ENCODE measurements around the gene TMEM117.

TMEM117 gene

GRCh38 chr12:44224399-44225148 lies 388.7 kb downstream of the TMEM117 start:
- TF ChIP-seq ZNF565 (CRISPR knock-in tag; conservative IDR thresholded peaks at IDR 0.05; ENCODE audit: low read depth), result no peak
- TF ChIP-seq PPARA (CRISPR knock-in tag; IDR thresholded peaks at IDR 0.05; ENCODE audit: borderline replicate concordance), result no peak
- no peak for TF ChIP-seq TSHZ2 (CRISPR knock-in tag; IDR thresholded peaks at IDR 0.05)
- TF ChIP-seq, protein P1, sequence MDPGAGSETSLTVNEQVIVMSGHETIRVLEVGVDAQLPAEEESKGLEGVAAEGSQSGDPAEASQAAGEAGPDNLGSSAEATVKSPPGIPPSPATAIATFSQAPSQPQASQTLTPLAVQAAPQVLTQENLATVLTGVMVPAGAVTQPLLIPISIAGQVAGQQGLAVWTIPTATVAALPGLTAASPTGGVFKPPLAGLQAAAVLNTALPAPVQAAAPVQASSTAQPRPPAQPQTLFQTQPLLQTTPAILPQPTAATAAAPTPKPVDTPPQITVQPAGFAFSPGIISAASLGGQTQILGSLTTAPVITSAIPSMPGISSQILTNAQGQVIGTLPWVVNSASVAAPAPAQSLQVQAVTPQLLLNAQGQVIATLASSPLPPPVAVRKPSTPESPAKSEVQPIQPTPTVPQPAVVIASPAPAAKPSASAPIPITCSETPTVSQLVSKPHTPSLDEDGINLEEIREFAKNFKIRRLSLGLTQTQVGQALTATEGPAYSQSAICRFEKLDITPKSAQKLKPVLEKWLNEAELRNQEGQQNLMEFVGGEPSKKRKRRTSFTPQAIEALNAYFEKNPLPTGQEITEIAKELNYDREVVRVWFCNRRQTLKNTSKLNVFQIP (CRISPR knock-in tag; IDR thresholded peaks at IDR 0.05; ENCODE audit: borderline replicate concordance, low read depth), result no peak
- TF ChIP-seq, protein P2, sequence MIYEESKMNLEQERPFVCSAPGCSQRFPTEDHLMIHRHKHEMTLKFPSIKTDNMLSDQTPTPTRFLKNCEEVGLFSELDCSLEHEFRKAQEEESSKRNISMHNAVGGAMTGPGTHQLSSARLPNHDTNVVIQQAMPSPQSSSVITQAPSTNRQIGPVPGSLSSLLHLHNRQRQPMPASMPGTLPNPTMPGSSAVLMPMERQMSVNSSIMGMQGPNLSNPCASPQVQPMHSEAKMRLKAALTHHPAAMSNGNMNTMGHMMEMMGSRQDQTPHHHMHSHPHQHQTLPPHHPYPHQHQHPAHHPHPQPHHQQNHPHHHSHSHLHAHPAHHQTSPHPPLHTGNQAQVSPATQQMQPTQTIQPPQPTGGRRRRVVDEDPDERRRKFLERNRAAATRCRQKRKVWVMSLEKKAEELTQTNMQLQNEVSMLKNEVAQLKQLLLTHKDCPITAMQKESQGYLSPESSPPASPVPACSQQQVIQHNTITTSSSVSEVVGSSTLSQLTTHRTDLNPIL (CRISPR knock-in tag; IDR thresholded peaks at IDR 0.05; ENCODE audit: low read depth), result no peak
- TF ChIP-seq BACH2 (CRISPR knock-in tag; IDR thresholded peaks at IDR 0.05; ENCODE audit: borderline replicate concordance), result no peak
- TF ChIP-seq, protein P3, sequence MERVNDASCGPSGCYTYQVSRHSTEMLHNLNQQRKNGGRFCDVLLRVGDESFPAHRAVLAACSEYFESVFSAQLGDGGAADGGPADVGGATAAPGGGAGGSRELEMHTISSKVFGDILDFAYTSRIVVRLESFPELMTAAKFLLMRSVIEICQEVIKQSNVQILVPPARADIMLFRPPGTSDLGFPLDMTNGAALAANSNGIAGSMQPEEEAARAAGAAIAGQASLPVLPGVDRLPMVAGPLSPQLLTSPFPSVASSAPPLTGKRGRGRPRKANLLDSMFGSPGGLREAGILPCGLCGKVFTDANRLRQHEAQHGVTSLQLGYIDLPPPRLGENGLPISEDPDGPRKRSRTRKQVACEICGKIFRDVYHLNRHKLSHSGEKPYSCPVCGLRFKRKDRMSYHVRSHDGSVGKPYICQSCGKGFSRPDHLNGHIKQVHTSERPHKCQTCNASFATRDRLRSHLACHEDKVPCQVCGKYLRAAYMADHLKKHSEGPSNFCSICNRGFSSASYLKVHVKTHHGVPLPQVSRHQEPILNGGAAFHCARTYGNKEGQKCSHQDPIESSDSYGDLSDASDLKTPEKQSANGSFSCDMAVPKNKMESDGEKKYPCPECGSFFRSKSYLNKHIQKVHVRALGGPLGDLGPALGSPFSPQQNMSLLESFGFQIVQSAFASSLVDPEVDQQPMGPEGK (CRISPR knock-in tag; IDR thresholded peaks at IDR 0.05; ENCODE audit: borderline replicate concordance), result no peak
- no peak for TF ChIP-seq TOX (CRISPR knock-in tag; IDR thresholded peaks at IDR 0.05; ENCODE audit: borderline replicate concordance)
- no peak for TF ChIP-seq SNAI2 (CRISPR knock-in tag; IDR thresholded peaks at IDR 0.05)
- no peak for TF ChIP-seq ZNF70 (CRISPR knock-in tag; IDR thresholded peaks at IDR 0.05)
- TF ChIP-seq ZFP30 (CRISPR knock-in tag; IDR thresholded peaks at IDR 0.05), result no peak
- no peak for TF ChIP-seq ESRRG (CRISPR knock-in tag; IDR thresholded peaks at IDR 0.05)
- TF ChIP-seq GLIS3 (CRISPR knock-in tag; IDR thresholded peaks at IDR 0.05), result no peak
- TF ChIP-seq ISL1 (CRISPR knock-in tag; IDR thresholded peaks at IDR 0.05), result no peak
- no peak for TF ChIP-seq ZNF8 (CRISPR knock-in tag; IDR thresholded peaks at IDR 0.05)
- no peak for TF ChIP-seq ARNTL (CRISPR knock-in tag; IDR thresholded peaks at IDR 0.05; ENCODE audit: borderline replicate concordance, low read depth)
- ATAC-seq, result no peak

- ATAC-seq, result no peak
- TF ChIP-seq GLIS3 (CRISPR knock-in tag; IDR thresholded peaks at IDR 0.05) (no peak), ZNF70 (CRISPR knock-in tag; IDR thresholded peaks at IDR 0.05) (no peak), OSR1 (CRISPR knock-in tag; IDR thresholded peaks at IDR 0.05) (no peak), ZFP30 (CRISPR knock-in tag; IDR thresholded peaks at IDR 0.05) (no peak), ZFP3 (CRISPR knock-in tag; IDR thresholded peaks at IDR 0.05) (no peak), ARNTL (CRISPR knock-in tag; IDR thresholded peaks at IDR 0.05; ENCODE audit: borderline replicate concordance, low read depth) (no peak), CSRNP3 (CRISPR knock-in tag; IDR thresholded peaks at IDR 0.05) (no peak), ISL1 (CRISPR knock-in tag; IDR thresholded peaks at IDR 0.05) (no peak), PPARA (CRISPR knock-in tag; IDR thresholded peaks at IDR 0.05; ENCODE audit: borderline replicate concordance) (no peak), ZC3H10 (CRISPR knock-in tag; IDR thresholded peaks at IDR 0.05) (no peak), TOX (CRISPR knock-in tag; IDR thresholded peaks at IDR 0.05; ENCODE audit: borderline replicate concordance) (no peak), ZNF8 (CRISPR knock-in tag; IDR thresholded peaks at IDR 0.05) (no peak), BACH2 (CRISPR knock-in tag; IDR thresholded peaks at IDR 0.05; ENCODE audit: borderline replicate concordance) (no peak), TSHZ2 (CRISPR knock-in tag; IDR thresholded peaks at IDR 0.05) (no peak), TCF4 (CRISPR knock-in tag; IDR thresholded peaks at IDR 0.05; ENCODE audit: borderline replicate concordance) (no peak)
- TF ChIP-seq, protein P2 (CRISPR knock-in tag; IDR thresholded peaks at IDR 0.05; ENCODE audit: low read depth), result no peak
- TF ChIP-seq, protein P3 (CRISPR knock-in tag; IDR thresholded peaks at IDR 0.05; ENCODE audit: borderline replicate concordance), result no peak
Measured at GRCh38 chr12:44225149-44225510, 389.2 kb downstream of the TMEM117 start.

All from SK-N-SH treated with all-trans-retinoic acid at 6 μM for 48 hours (cell line).